GM18873 (cell line): Measurements from ENCODE around the gene SCD5.

Experiments
- ATAC-seq: cut with Tn5 transposase; IDR thresholded peaks from one replicate; pipeline ENCODE4 v1.9.1; 2021; ENCODE audit warnings: mild to moderate bottlenecking, moderate library complexity, moderate number of reproducible peaks; ENCODE audit not compliant: unreplicated experiment, low FRiP score

Gene SCD5

GRCh38 chr4:82606622-82607021, 192.0 kb downstream of the SCD5 start:
- no peak for ATAC-seq

- ATAC-seq: no peak
Observed at GRCh38 chr4:82604522-82604921, 194.1 kb downstream of the SCD5 start.

GRCh38 chr4:82601242-82602015, 197.2 kb downstream of the SCD5 start:
- no peak for ATAC-seq

- no peak for ATAC-seq
Observed at GRCh38 chr4:82599336-82599735, 199.3 kb downstream of the SCD5 start.

GRCh38 chr4:82594456-82594855, 204.1 kb downstream of the SCD5 start:
- no peak for ATAC-seq

GRCh38 chr4:82593411-82593810, 205.2 kb downstream of the SCD5 start:
- ATAC-seq: no peak

GRCh38 chr4:82592639-82593038, 206.0 kb downstream of the SCD5 start:
- ATAC-seq: no peak

GRCh38 chr4:82591592-82591991, 207.0 kb downstream of the SCD5 start:
- ATAC-seq: no peak

GRCh38 chr4:82589756-82590155, 208.8 kb downstream of the SCD5 start:
- ATAC-seq: no peak

GRCh38 chr4:82588771-82589270, 209.8 kb downstream of the SCD5 start:
- no peak for ATAC-seq

- no peak for ATAC-seq
Observed at GRCh38 chr4:82587826-82588540, 210.6 kb downstream of the SCD5 start.

GRCh38 chr4:82585690-82586435, 212.7 kb downstream of the SCD5 start:
- no peak for ATAC-seq

GRCh38 chr4:82584931-82585330, 213.7 kb downstream of the SCD5 start:
- no peak for ATAC-seq

GRCh38 chr4:82583897-82584587, 214.6 kb downstream of the SCD5 start:
- ATAC-seq: no peak

GRCh38 chr4:82579932-82580331, 218.7 kb downstream of the SCD5 start:
- ATAC-seq: no peak
